ENCODE measurements around the gene TBC1D8.
"Not testable (repeated sequence)": the region's sequence is repeated elsewhere in the genome, so short reads cannot be mapped to it uniquely, and the experiment has no call there.

Gene TBC1D8

DNA sequence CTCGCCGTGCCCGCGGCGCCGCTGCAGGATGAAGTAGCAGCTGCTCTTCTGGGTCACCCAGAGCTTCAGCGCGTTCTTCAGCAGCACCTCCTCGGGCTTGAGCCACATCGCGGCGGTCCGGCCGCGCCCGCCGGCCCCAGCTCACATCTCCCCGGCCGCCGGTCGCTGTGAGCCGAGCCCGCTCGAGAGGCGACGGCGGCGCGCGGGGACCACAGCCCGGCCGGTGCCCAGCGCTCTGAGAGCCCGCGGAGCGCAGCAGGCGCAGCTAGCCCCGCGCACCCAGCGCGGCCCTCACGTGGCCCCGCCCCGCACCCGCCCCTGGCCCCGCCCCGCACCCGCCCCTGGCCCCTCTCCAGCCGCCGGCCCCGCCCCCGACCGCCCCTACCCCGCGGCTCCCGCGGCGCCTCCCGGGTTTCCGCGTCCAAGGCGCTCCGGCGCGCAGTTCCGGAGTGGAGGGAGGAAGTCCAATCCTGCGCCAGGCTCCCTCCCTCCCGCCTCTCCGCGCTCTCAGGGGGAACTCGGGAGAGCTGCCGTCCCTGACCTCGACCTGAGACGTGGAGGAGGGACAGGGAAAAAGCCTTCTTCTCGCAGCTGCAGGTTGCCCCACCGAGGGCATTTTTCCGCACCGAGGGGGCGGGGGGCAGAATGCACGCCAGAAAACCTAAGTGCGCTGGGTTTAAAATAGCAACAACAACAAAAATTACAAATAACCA, at the start of gene TBC1D8:
Gene TBC1D8, minus strand, starts transcription at position 237 of the 713 bp plus-strand sequence. Its CDS starts 129 bp downstream, at position 108.
- peak; percentile 52 for DNase-seq

- no peak for DNase-seq
Observed at GRCh38 chr2:101200676-101201075, 49.5 kb upstream of the TBC1D8 start.

DNA sequence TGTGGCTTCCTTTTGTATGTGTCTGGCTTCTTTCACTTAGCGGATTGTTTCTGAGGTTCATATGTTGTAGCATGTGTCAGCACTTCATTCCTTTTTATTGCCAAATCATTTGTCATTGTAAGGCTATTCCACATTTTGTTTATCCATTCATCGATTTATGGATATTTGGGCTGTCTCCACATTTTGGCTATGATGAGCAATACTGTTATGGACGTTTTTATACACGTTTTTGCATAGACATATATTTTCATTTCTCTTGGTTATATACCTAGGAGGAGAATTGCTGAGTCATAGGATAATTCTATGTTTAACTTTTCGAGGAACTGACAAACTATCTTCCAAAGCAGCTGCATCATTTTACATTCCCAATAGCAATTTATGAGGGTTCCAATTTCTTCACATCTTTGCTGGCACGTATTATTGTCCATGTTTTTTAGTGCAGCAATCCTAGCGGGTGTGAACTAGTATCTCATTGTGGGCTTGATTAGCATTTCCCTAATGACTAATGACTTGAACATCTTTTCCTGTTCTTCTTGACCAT, 48.1 kb upstream of the TBC1D8 start:
- no peak for DNase-seq

GRCh38 chr2:101197814-101198213, 46.6 kb upstream of the TBC1D8 start:
- DNase-seq = no peak

- DNase-seq = no peak
Observed at GRCh38 chr2:101197215-101197745, 46.1 kb upstream of the TBC1D8 start.

- no peak for DNase-seq
Observed at GRCh38 chr2:101195871-101196661, 44.9 kb upstream of the TBC1D8 start.

GRCh38 chr2:101193033-101193626, 41.9 kb upstream of the TBC1D8 start:
- DNase-seq = no peak

DNA sequence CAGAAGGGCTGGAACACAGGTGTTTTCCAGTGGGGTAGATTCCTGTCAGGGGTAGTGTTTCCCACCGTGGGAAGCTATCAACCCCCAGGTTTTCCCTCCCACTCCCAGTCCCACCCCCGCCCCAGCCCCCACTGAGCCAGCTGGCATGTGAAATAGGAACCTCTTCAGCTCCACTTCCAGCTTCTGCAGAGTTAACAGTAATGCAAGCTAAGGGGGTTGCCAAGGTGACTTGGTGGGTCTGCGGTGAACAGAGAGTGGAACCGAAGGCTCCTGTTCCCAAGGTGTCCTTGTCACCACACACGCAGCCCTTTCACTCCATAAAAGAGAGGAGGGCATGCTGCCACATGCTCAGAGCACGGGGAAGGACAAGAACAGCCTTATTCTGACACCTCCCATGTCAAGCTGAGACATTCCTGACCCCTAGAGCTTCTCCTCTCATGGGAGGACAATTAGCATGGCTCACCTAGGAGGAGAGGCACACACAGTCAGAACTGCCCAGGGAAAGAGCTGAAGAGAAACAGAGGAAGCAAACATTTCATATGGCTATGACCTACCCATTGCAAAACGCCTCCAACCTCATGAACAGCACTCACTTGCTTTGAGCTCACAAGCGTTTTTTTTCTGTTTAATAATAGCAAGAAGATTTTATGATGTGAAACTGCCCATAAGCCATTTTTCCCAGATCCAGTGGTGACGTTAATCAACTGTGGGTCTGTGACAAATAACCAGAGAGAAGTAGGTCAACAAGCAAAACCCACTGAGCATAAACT, 39.8 kb upstream of the TBC1D8 start:
- peak; percentile 90 for DNase-seq

- DNase-seq = no peak
Observed at GRCh38 chr2:101188683-101189405, 37.7 kb upstream of the TBC1D8 start.

DNA sequence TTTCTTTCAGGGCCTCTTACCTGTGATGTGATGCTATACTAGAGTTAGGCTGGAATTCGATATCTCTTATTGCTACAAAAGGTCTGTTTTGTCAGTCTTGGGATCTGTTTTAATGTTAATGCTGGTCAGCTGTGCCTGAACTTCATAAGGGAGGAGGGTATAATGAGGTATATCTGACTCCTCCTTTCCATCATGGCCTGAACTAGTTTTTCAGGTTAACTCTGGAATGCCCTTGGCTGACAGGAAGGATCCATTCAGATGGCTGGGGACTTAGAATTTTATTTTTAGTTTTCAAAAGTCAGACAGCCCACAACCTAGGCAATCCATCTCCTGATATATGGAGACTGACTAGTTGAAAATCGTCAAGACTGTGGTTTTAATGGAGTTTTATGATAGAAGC, 35.9 kb upstream of the TBC1D8 start:
- DNase-seq = no peak

DNA sequence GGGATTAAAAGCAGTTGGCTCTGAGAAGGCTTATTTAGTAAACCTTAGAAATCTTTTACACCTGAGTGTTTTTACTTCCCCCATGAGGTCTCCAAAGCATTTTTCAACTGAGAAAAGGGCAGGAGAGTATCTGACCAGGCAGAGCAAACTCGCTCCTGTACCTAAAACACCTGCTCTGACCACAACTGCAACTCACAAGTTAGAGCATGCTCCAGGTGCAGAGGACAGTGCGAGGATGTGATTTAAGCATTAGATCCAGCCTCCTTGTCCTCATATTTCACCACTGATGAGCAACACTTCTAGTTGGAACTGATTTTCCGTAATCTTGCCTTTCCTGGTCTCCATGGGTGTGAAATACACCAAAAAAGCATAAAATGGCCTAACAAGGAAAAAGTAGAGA, 34.5 kb upstream of the TBC1D8 start:
- DNase-seq = no peak

DNA sequence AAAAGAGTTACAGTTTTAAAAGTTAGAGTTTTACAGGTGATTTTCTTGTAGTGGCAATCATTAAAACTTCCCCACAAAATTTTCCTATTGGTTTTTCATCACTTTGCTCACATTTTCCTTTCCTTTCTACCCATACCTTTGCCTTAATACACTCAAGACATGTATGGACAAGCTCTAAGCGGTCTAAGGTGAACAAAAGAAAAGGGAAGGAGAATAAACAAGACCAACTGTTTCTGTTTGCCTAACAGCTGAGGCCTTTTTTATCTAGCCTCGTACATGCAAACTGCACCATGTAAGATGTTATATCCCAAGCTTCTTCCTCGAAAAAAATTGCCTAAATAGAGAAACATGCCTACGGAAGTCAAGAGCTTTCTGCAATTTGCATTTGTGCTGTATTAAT, 33.9 kb upstream of the TBC1D8 start:
- peak; percentile 23 for DNase-seq

DNA sequence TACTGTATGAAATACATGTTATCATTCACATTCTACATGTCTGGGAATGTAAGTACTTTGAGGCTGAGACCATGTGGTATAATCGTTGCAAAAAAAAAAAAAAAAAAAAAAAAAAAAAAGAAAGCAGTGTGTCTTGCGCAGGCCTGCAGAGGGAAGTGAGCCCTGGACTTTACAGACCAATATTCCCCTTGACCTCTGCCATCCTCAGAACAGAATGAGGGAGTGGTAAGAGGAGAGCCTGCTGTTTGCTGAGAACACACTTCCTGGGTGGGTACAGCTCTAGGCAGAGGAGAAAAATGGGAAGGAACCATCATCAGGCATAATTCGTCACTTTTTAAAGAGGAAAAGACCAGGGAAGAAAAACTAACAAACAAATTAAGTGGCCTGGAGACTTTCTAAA, 28.8 kb upstream of the TBC1D8 start:
- no peak for DNase-seq

DNA sequence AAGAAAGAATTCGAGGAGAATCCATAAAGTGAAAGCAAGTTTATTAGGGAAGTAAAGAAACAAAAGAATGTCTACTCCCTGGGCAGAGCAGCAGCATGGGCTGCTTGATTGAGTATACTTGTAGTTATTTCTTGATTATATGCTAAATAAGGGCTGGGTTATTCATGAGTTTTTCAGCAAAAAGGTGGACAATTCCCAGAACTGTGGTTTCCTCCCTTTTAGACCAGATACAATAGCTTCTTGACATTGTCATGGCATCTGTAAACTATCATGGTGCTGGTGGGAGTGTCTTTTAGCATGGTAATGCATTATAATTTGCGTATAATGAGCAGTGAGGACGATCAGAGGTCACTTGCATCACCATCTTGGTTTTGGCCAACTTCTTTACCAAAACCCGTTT, 25.6 kb upstream of the TBC1D8 start:
- no peak for DNase-seq

- no peak for DNase-seq
Observed at GRCh38 chr2:101175991-101176390, 24.8 kb upstream of the TBC1D8 start.

- DNase-seq = no peak
Observed at GRCh38 chr2:101173707-101174295, 22.6 kb upstream of the TBC1D8 start.

- not testable (repeated sequence) for DNase-seq
Observed at GRCh38 chr2:101169822-101170221, 18.6 kb upstream of the TBC1D8 start.

- DNase-seq = no peak
Observed at GRCh38 chr2:101168706-101169105, 17.5 kb upstream of the TBC1D8 start.

DNA sequence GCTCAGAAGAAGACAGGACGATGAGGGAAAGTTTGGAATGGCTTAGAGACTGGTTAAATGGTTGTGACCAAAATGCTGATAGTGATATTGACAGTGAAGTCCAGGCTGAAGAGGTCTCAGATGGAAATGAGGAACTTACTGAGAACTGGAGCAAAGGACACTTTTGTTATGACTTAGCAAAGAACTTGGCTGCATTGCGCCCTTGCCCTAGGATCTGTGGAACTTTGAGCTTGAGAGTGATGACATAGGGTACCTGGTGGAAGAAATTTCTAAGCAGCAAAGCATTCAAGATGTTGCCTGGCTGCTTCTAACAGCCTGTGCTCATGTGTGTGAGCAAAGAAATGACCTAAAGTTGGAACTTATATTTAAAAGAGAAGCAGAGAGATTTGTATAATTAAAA, 16.4 kb upstream of the TBC1D8 start:
- not testable (repeated sequence) for DNase-seq

- DNase-seq = no peak
Observed at GRCh38 chr2:101164021-101164420, 12.8 kb upstream of the TBC1D8 start.

DNA sequence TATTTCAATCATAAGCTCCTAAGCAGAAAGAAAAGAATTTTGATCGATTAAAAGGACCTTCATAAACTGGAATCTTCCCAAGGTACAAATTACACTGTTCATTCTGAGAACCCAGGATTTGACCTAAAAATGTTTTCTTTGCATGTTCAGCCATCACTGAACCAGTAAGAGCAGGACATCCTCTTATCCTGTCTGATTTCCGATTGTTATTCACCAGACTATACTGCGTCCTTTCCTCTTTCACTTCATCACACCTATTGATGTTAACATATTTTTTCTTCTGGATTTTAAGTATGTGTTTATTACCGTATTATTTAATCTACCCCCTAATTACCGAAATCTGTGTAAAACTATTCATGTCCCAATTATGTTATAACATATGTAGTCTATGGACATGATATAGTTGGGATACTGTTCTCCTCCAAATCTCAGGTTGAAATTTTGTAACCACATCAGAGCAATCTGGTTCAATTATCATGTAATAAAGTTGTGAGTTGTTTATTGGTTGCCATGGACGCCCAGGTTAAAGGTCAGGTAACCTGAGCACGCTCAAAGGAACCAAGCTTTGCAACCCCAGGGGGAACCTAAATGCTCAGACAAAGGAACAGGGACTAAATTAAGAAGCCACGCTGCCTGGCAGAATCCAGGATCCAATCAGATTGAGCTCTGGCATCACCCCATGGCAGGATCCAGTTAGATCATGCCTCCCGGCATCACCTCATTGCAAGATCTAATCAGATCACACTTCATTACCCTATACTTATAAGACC, 11.6 kb upstream of the TBC1D8 start:
- DNase-seq = no peak
